ENCODE data around the gene TSPO.
"Not testable (repeated sequence)": the region's sequence is repeated elsewhere in the genome, so short reads cannot be mapped to it uniquely, and the experiment has no call there.

The TSPO gene

DNA sequence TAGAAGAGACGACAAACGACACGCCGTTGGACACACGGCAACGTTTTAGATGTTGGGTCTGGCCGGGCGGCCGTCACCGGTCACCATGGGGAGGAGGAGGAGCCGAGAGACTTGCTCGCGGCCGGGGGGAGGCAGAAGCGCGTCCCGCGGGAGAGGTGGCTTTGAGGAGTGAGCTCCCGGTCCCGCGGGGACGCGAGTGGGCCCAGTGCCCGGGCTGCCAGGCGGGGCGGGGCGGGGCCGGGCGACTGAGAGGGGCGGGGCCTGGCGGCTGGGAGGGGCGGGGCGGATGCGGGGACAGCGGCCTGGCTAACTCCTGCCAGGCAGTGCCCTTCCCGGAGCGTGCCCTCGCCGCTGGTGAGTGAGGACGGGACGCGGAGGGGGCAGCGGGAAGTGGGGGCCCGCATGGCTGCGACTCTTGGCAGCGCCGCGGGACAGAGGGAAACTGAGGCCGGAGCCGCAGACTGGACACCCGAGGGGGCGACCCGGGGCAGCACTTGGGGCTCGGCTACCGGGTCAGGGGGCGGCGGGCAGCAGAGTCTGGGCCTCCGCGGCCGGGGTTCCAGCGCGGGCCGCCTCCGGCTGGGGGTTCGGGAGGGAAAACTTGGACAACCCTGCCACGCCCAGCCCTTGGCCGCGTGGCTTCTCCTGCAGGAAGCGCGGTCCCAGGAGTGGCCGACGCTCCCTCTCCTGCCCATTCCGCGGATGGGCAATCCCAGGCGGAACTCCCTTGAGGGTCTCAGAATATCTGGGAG is at the start of gene TSPO:
TSS of gene TSPO (plus strand) at position 309 of the 752 bp plus-strand sequence. CDS start 7,680 bp downstream, outside the sequence.
- H3K27ac ChIP-seq (ENCODE audit: low read depth in 2 of 2, low read length in 2 of 2): peak within 1 kb of the TSS; percentile 95 to 97
- H3K9me3 ChIP-seq (ENCODE audit: control insufficient read depth in 2 of 2, low read length in 2 of 2): no peaks in the 10 kb centered on the region
- H3K9ac ChIP-seq (ENCODE audit: low read depth in 1 of 2, low read length in 2 of 2): peak within 1 kb of the TSS; percentile 89 to 95
- no peaks in the 10 kb centered on the region for H3K27me3 ChIP-seq (ENCODE audit: control insufficient read depth in 2 of 2, insufficient read depth in 2 of 2, low read length in 2 of 2)
- peak within 1 kb of the TSS; percentile 76 to 84 for H3K4me3 ChIP-seq (ENCODE audit: low read length in 2 of 2)
- H3K36me3 ChIP-seq (ENCODE audit: control insufficient read depth in 2 of 2, insufficient read depth in 2 of 2, low read length in 2 of 2): peaks cover 0 to 4% of the 10 kb centered on the region in 2 donors
- peaks cover 22 to 33% of the 10 kb centered on the region in 2 donors for H3K4me1 ChIP-seq (ENCODE audit: control insufficient read depth in 2 of 2, insufficient read depth in 2 of 2, low read length in 2 of 2)

DNA sequence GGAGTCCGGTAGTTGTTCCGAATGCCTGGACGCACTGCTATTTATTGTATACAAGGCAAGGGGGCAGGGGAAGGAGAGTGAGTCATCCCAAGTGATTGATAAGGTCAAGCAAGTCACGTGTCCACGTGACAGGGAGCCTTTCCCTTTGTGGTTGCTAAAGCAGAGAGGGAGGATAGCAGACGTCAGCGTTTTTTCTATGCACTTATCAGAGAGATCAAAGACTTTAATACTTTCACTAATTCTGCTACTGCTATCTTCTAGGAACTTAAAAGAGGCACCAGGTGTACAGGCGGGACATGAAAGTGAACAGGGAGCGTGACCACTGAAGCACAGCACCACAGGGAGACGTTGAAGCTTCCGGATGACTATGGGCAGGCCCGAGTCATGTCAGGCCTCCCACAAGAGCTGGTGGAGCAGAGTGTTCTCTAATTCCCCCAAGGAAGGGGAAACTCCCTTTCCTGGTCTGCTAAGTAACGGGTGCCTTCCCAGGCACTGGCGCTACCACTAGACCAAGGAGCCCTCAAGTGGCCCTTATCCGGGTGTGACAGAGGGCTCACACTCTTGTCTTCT is 47.2 kb upstream of the TSPO start:
- not testable (repeated sequence) for H3K9me3 ChIP-seq (ENCODE audit: control insufficient read depth in 2 of 2, low read length in 2 of 2); H3K4me1 ChIP-seq (ENCODE audit: control insufficient read depth in 2 of 2, insufficient read depth in 2 of 2, low read length in 2 of 2); H3K9ac ChIP-seq (ENCODE audit: low read depth in 1 of 2, low read length in 2 of 2); H3K27me3 ChIP-seq (ENCODE audit: control insufficient read depth in 2 of 2, insufficient read depth in 2 of 2, low read length in 2 of 2); H3K27ac ChIP-seq (ENCODE audit: low read depth in 2 of 2, low read length in 2 of 2); H3K4me3 ChIP-seq (ENCODE audit: low read length in 2 of 2); H3K36me3 ChIP-seq (ENCODE audit: control insufficient read depth in 2 of 2, insufficient read depth in 2 of 2, low read length in 2 of 2)

DNA sequence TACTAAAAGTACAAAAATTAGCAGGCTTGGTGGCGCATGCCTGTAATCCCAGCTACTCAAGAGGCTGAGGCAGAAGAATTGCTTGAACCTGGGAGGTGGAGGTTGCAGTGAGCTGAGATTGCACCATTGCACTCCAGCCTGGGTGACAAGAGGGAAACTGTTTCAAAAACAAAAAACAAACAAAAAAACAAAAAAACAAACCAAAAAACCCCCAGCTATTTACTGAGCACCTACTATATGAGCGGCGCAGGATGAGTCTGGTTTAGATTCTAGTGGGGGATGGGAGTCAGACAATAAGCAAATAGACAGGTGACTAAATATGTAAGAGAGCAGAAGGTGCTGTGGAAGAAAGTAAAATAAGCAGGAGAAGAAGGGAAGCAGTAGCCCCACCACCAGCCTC is 46.4 kb upstream of the TSPO start:
- not testable (repeated sequence) for H3K9me3 ChIP-seq (ENCODE audit: control insufficient read depth in 2 of 2, low read length in 2 of 2); H3K4me3 ChIP-seq (ENCODE audit: low read length in 2 of 2); H3K4me1 ChIP-seq (ENCODE audit: control insufficient read depth in 2 of 2, insufficient read depth in 2 of 2, low read length in 2 of 2); H3K27ac ChIP-seq (ENCODE audit: low read depth in 2 of 2, low read length in 2 of 2); H3K27me3 ChIP-seq (ENCODE audit: control insufficient read depth in 2 of 2, insufficient read depth in 2 of 2, low read length in 2 of 2); H3K9ac ChIP-seq (ENCODE audit: low read depth in 1 of 2, low read length in 2 of 2); H3K36me3 ChIP-seq (ENCODE audit: control insufficient read depth in 2 of 2, insufficient read depth in 2 of 2, low read length in 2 of 2)

DNA sequence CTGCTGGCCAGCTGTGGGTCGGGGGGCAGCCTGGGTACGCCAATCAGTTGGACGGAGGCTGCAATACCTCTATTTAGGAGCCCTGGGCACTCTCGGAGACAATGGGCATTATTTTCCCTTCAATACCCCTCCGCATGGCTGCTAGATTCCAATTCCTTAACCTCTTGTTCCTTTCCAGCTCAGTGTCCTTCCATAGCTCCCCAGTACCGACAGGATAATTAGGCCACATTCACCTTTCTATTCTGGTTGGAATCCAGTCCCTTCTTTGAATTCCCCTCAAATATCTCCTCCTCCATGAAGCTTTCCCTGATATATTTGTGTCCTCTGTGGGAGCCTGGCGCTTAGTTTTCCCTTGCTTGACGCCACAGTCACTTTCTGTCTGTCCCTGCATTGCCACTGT is 45.1 kb upstream of the TSPO start:
- Histone ChIP-seq H3K36me3 (ENCODE audit: control insufficient read depth in 2 of 2, insufficient read depth in 2 of 2, low read length in 2 of 2) (no peaks in the 10 kb centered on the region), H3K4me1 (ENCODE audit: control insufficient read depth in 2 of 2, insufficient read depth in 2 of 2, low read length in 2 of 2) (peaks cover 5 to 10% of the 10 kb centered on the region in 2 donors), H3K9ac (ENCODE audit: low read depth in 1 of 2, low read length in 2 of 2) (no peak overlapping the region), H3K27ac (ENCODE audit: low read depth in 2 of 2, low read length in 2 of 2) (no peak overlapping the region), H3K9me3 (ENCODE audit: control insufficient read depth in 2 of 2, low read length in 2 of 2) (no peaks in the 10 kb centered on the region), H3K27me3 (ENCODE audit: control insufficient read depth in 2 of 2, insufficient read depth in 2 of 2, low read length in 2 of 2) (peaks cover 0 to 4% of the 10 kb centered on the region in 2 donors), H3K4me3 (ENCODE audit: low read length in 2 of 2) (no peak overlapping the region)

DNA sequence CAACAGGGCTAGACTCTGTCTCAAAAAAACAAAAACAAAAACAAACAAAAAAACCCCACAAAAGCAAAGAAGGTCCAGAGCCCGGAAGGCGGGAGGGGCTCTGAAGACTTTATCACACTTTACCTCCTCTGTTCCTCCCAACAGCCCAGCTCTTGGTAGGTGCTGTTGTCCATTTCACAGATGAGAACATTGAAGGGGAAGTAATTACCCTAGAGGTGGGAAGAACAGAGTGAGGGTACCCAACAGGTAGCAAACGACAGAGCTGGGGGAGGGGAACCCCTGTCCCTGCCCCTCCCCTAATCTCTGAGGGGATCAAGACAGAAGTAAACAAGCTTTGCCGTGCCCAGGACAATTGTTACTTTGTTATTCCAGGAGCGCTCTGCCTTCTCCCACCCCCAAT is 41.8 kb upstream of the TSPO start:
- Histone ChIP-seq H3K27me3 (ENCODE audit: control insufficient read depth in 2 of 2, insufficient read depth in 2 of 2, low read length in 2 of 2) (peaks cover 6% of the 10 kb centered on the region in 2 donors), H3K36me3 (ENCODE audit: control insufficient read depth in 2 of 2, insufficient read depth in 2 of 2, low read length in 2 of 2) (no peaks in the 10 kb centered on the region)

DNA sequence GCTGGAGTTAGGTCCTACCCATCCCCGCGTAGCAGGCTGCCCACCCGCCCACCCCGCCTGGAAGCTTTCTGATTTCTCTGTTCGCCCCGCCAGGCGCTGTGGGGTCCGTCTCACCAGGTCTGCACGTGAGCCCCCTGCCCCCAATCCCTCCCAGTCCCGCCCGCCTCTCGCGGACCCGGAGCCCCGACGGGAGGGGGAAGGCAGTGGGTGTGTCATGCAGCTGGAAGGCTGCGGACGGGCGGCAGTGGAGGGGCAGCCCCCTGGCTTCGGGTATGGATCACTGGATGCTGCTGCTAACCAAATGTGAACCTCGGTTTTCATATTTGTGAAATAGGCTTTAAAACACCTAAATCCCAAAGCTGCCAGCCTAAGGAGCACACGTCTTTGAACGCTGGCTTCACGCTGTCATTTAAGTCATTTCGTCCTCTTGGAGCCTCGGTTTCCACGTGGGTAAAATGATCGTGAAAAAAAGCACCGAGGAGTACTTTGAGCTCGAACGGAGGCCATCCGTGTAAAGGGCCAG is 41.4 kb upstream of the TSPO start:
- peaks cover 6% of the 10 kb centered on the region in 2 donors for H3K27me3 ChIP-seq (ENCODE audit: control insufficient read depth in 2 of 2, insufficient read depth in 2 of 2, low read length in 2 of 2)
- H3K4me3 ChIP-seq (ENCODE audit: low read length in 2 of 2): peak overlapping the region; percentile 72 to 73
- peak overlapping the region; percentile 54 to 60 for H3K9ac ChIP-seq (ENCODE audit: low read depth in 1 of 2, low read length in 2 of 2)
- H3K4me1 ChIP-seq (ENCODE audit: control insufficient read depth in 2 of 2, insufficient read depth in 2 of 2, low read length in 2 of 2): peaks cover 8 to 25% of the 10 kb centered on the region in 2 donors
- no peak overlapping the region for H3K27ac ChIP-seq (ENCODE audit: low read depth in 2 of 2, low read length in 2 of 2)
- H3K36me3 ChIP-seq (ENCODE audit: control insufficient read depth in 2 of 2, insufficient read depth in 2 of 2, low read length in 2 of 2): no peaks in the 10 kb centered on the region
- H3K9me3 ChIP-seq (ENCODE audit: control insufficient read depth in 2 of 2, low read length in 2 of 2): no peaks in the 10 kb centered on the region

More for the DNA sequence above, 41.8 kb upstream of the TSPO start:
- H3K9ac ChIP-seq (ENCODE audit: low read depth in 1 of 2, low read length in 2 of 2): no peak overlapping the region
- no peak overlapping the region for H3K4me3 ChIP-seq (ENCODE audit: low read length in 2 of 2)
- H3K9me3 ChIP-seq (ENCODE audit: control insufficient read depth in 2 of 2, low read length in 2 of 2): no peaks in the 10 kb centered on the region
- H3K4me1 ChIP-seq (ENCODE audit: control insufficient read depth in 2 of 2, insufficient read depth in 2 of 2, low read length in 2 of 2): peaks cover 8 to 20% of the 10 kb centered on the region in 2 donors
- H3K27ac ChIP-seq (ENCODE audit: low read depth in 2 of 2, low read length in 2 of 2): no peak overlapping the region

DNA sequence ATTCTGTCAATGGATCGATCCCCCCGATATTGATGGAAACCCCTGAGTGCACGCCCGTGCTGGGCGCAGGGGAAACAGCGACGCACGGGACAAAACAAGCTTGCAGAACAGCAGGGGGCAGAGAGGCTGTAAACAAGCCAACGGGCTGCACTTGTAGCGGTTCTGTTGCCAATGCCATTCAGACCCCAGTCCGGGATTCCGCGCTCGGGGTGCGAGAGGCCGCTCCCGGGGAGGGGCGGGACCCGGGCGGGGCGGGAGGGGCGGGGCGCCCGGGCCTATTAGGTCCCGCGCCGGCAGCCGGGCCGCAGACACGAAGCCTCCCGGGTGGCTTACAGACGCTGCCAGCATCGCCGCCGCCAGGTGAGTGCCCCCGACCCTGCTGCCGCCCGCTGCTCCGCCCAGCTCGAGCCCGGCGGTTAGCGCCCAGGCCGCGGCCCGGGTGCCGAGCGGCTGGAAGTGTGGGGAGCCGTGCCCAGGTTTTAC is 40.9 kb upstream of the TSPO start, which contains the start of gene BIK:
TSS of gene BIK (plus strand) at position 307 of the 483 bp plus-strand sequence. CDS start 13,273 bp downstream, outside the sequence.
- Histone ChIP-seq H3K27me3 (ENCODE audit: control insufficient read depth in 2 of 2, insufficient read depth in 2 of 2, low read length in 2 of 2) (peaks cover 6% of the 10 kb centered on the region in 2 donors), H3K36me3 (ENCODE audit: control insufficient read depth in 2 of 2, insufficient read depth in 2 of 2, low read length in 2 of 2) (no peaks in the 10 kb centered on the region), H3K4me3 (ENCODE audit: low read length in 2 of 2) (peak within 1 kb of the TSS; percentile 73 to 76), H3K27ac (ENCODE audit: low read depth in 2 of 2, low read length in 2 of 2) (peak within 1 kb of the TSS; percentile 43 to 51), H3K9ac (ENCODE audit: low read depth in 1 of 2, low read length in 2 of 2) (peak within 1 kb of the TSS; percentile 60 to 78), H3K9me3 (ENCODE audit: control insufficient read depth in 2 of 2, low read length in 2 of 2) (no peaks in the 10 kb centered on the region), H3K4me1 (ENCODE audit: control insufficient read depth in 2 of 2, insufficient read depth in 2 of 2, low read length in 2 of 2) (peaks cover 8 to 29% of the 10 kb centered on the region in 2 donors)

DNA sequence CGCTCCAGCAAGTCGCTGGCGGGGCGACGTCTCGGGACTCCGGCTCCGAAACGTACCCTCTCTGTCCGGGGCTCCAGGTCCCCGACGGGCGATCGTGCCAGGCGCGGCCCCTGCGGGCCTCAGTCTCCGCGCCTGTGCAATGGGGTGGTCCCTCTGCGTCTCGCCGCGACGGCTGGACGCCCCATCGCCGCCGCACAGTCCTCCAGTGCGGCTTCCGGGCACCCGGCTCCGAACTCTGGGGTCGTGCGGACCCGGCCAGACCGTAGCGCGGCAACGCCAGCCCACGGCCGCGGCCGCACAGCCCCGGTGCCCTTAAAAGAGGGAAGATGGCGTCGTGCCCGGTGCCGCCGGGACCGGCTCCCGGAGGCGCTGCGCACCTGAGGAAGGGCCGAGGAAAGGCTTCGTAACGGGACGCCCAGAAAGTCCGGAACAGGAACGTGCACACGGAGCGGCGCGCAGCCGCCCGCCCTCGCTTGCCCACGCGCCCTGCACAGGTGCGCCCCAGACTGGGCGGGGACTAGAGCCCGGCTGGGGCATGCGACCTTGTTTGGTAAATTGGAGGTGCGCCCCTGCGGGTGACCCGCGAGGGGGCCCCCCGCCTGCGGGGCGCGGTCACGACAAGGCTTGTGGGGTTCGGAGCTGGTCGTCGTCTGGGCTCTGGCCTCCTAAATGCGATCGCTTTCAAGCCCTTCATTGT is 40.3 kb upstream of the TSPO start:
- peaks cover 6% of the 10 kb centered on the region in 2 donors for H3K27me3 ChIP-seq (ENCODE audit: control insufficient read depth in 2 of 2, insufficient read depth in 2 of 2, low read length in 2 of 2)

DNA sequence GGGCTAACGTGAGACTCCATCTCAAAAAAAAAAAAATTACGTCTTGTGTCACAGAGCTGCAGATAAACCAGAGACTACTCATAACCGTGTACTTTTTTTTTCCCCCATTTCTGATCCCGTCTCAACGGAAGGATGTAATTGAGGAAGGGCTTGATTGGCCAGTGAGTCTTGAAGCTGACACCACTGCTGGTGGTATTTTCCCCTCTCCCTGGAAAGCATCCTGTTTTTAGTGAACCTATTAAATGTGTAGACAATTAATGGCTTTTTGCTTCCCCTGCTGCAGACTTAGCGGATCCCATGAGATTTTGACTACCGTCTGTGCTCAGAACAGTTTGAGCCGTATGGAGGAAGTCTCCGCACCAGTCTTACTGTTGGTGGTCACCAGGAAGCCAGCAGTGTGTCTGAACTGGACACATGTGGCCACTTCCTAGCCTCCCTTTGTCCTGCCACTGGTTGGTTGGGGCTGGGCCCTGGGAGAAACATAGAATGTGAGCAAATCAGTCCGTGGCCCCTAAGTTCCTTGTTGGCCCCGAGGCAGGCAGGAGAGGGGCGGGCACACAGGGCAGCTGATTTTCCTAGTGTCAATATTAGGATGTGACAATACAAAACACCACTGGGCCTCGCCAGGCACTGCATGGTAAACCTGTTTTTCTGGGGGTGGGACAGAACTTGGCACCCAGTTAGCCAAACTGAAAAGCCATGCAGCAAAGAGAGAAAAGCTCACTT is 37.7 kb upstream of the TSPO start:
- Histone ChIP-seq H3K36me3 (ENCODE audit: control insufficient read depth in 2 of 2, insufficient read depth in 2 of 2, low read length in 2 of 2) (no peaks in the 10 kb centered on the region), H3K9me3 (ENCODE audit: control insufficient read depth in 2 of 2, low read length in 2 of 2) (no peaks in the 10 kb centered on the region), H3K4me3 (ENCODE audit: low read length in 2 of 2) (no peak overlapping the region), H3K9ac (ENCODE audit: low read depth in 1 of 2, low read length in 2 of 2) (no peak overlapping the region), H3K27ac (ENCODE audit: low read depth in 2 of 2, low read length in 2 of 2) (peak overlapping the region in 1 of 2 donors; percentile 20), H3K27me3 (ENCODE audit: control insufficient read depth in 2 of 2, insufficient read depth in 2 of 2, low read length in 2 of 2) (peaks cover 6% of the 10 kb centered on the region in 2 donors), H3K4me1 (ENCODE audit: control insufficient read depth in 2 of 2, insufficient read depth in 2 of 2, low read length in 2 of 2) (peaks cover 16 to 41% of the 10 kb centered on the region in 2 donors)

More for the DNA sequence above, 40.3 kb upstream of the TSPO start:
- Histone ChIP-seq H3K4me3 (ENCODE audit: low read length in 2 of 2) (peak overlapping the region; percentile 73 to 76), H3K36me3 (ENCODE audit: control insufficient read depth in 2 of 2, insufficient read depth in 2 of 2, low read length in 2 of 2) (no peaks in the 10 kb centered on the region), H3K4me1 (ENCODE audit: control insufficient read depth in 2 of 2, insufficient read depth in 2 of 2, low read length in 2 of 2) (peaks cover 8 to 33% of the 10 kb centered on the region in 2 donors), H3K9ac (ENCODE audit: low read depth in 1 of 2, low read length in 2 of 2) (peak overlapping the region; percentile 56 to 78), H3K27ac (ENCODE audit: low read depth in 2 of 2, low read length in 2 of 2) (peak overlapping the region; percentile 43 to 51), H3K9me3 (ENCODE audit: control insufficient read depth in 2 of 2, low read length in 2 of 2) (no peaks in the 10 kb centered on the region)
